Heart right ventricle (tissue), 16 donors: ENCODE results near the gene SNPH. TPM values are rescaled to one million over a fixed set of nuclear protein-coding genes. Genes with fewer than 3 reads are reported as not detected.

Source experiments
- ATAC-seq, 8 donors: fragments of 200-7000 bp; cut with Tn5 transposase; one replicate each; pipeline ENCODE4 v1.9.1; 2020; ENCODE audit warnings: mild to moderate bottlenecking in 8 of 8, moderate library complexity in 8 of 8, moderate number of reproducible peaks in 1 of 8
- DNase-seq, 2 donors: peaks; one replicate each; pipeline ENCODE4 v3.0.0-alpha.2; 2020
- H3K27ac ChIP-seq, 10 donors: fragments of 200-600 bp; sonication (generic) in 2 of 10; one replicate each; pipeline versions ENCODE4 v1.5.0 to v1.8.0; 2020 to 2022; ENCODE audit warnings: mild to moderate bottlenecking in 3 of 10
- H3K27me3 ChIP-seq, 7 donors: fragments of 200-600 bp; one replicate each; pipeline ENCODE4 v1.8.0; 2021 to 2022; ENCODE audit warnings: mild to moderate bottlenecking in 2 of 7
- H3K36me3 ChIP-seq, 9 donors: fragments of 200-600 bp; sonication (generic) in 1 of 9; one replicate each; pipeline versions ENCODE4 v1.5.0 to v1.8.0; 2020 to 2022; ENCODE audit warnings: mild to moderate bottlenecking in 2 of 9
- H3K4me1 ChIP-seq, 9 donors: fragments of 200-600 bp; sonication (generic) in 1 of 9; one replicate each; pipeline versions ENCODE4 v1.5.0 to v1.8.0; 2020 to 2022; ENCODE audit warnings: mild to moderate bottlenecking in 4 of 9
- H3K4me3 ChIP-seq, 10 donors: fragments of 200-600 bp; sonication (generic) in 2 of 10; one replicate each; pipeline versions ENCODE4 v1.5.0 to v1.8.0; 2020 to 2022; ENCODE audit warnings: mild to moderate bottlenecking in 7 of 10, moderate library complexity in 2 of 10
- H3K9me3 ChIP-seq, 11 donors: fragments of 200-600 bp in 10 of 11; sonication (generic) in 2 of 11; one replicate each; pipeline versions ENCODE4 v1.5.0 to v1.8.0; 2013 to 2022; ENCODE audit warnings: mild to moderate bottlenecking in 2 of 11, control low read depth in 1 of 11, moderate library complexity in 1 of 11
- CTCF ChIP-seq, 9 donors: fragments of 200-600 bp; sonication (generic) in 2 of 9; IDR thresholded peaks; one replicate each; pipeline versions ENCODE4 v1.5.0 to v1.8.0; 2021 to 2022; ENCODE audit warnings: antibody characterized with exemption in 9 of 9, mild to moderate bottlenecking in 5 of 9, moderate library complexity in 1 of 9
- WGBS, 2 donors: extraction: QIAGEN DNeasy Blood & Tissue Kit; methylation state at CpG; one replicate each; pipeline ENCODE4 v1.1.7; 2013; ENCODE audit warnings: inconsistent platforms in 1 of 2; 5-methylcytosine and 5-hydroxymethylcytosine counted together
- intact Hi-C, 10 donors: fragments of 100-400 bp; cut with DNase I; formaldehyde crosslinking; loops; one replicate each; pipeline versions ENCODE4 v1.11.1 to v1.14.2; 2022
- polyA plus RNA-seq, 2 donors: library from polyadenylated mRNA; stranded (reverse); fragments of 200-250 nt; gene quantifications; one replicate each; pipeline ENCODE4 v1.2.3, GENCODE V29; 2013
- total RNA-seq, 10 donors: library from RNA; stranded (reverse); fragmentation: NEBNext Ultra II Directional in 3 of 10; extraction: Animal tissue kit (Norgen Biotek cat#: 25700) in 3 of 10; gene quantifications; one replicate each; pipeline versions ENCODE4 v1.2.1 to v1.2.4, GENCODE V29; 2021 to 2023
- donor health status: Arrhythmogenic right ventricular cardiomyopathy.
- donor health status: ischemic (EF 13 %, LVEDD 7.1; RV severe dilation, severe dysfunction).
- donor health status: healthy with polysubstance abuse.
- donor health status: DM: no; HTN: yes; CAD: no.
- donor health status: DM: no; HTN: no; CAD: no.
- donor health status: ischemic (EF 25% LVEDD 6.9; RV normal size, moderate dysfunction).
- donor health status: ischemic (EF 25% LVEDD 5.7; RV mildly dilated, moderate dysfunction).
- donor health status: healthy.
- donor health status: DM: yes; HTN: yes; CAD: no.
- donor health status: Ischemic cardiomyopathy.
- donor health status: ischemic (EF 35%, LVEDD 5.7; RV mildly dilated, moderate dysfunction).
- donor health status: nonischemic (EF 11% LVEDD 7.7; RV severe dilation, severe dysfunction).
- donor health status: DM: yes; HTN: yes; CAD: no.
- donor health status: PGD.
- donor health status: ischemic (EF 29% LVEDD 5.4; RV normal size, mild dysfunction).
- donor health status: nonischemic (EF 23%, LVEDD 6.1; RV moderate dilation, normal function).

The SNPH gene
- total and polyA plus RNA-seq, 12 donors, result 1.5 to 14.3 (median 9.9) TPM

DNA sequence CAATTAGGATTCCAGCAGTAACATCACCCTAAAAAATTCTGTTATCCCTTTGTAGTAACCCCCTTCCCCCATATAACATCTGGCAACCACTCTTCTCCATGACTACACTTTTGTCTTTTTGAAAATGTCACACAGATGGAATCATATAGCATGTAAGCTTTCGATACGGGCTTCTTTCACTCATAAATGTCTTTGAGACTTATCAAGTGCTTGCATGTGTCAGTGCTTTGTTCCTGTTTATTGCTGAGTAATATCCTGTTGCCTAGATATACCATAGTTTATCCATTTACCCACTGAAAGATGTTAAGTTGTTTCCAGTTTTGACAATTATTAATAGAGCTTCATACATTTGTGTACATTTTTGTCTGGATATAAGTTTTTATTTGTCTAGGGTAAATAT, 10.4 kb upstream of the SNPH start:
- no peaks in the 10 kb centered on the region for H3K4me1 ChIP-seq
- H3K9me3 ChIP-seq, result peaks cover 0 to 6% (median 0%) of the 10 kb centered on the region in 11 donors
- H3K4me3 ChIP-seq, result no peak overlapping the region
- TF ChIP-seq CTCF (IDR thresholded peaks at IDR 0.05), result no peak
- no peaks in the 10 kb centered on the region for H3K36me3 ChIP-seq
- 70 to 83% methylated on average over 2 of the region's 2 CpGs for WGBS, 2 donors
- no peak overlapping the region for H3K27ac ChIP-seq
- DNase-seq (no peak), ATAC-seq (no peak)
- intact Hi-C loops, result no loop called here
- peaks cover 0 to 53% (median 15%) of the 10 kb centered on the region in 7 donors for H3K27me3 ChIP-seq

- intact Hi-C loops, result no loop called here
- no peaks in the 10 kb centered on the region for H3K36me3 ChIP-seq
- peaks cover 0 to 47% (median 7%) of the 10 kb centered on the region in 7 donors for H3K27me3 ChIP-seq
- WGBS, 2 donors, result 80 to 89% methylated on average over 1 of the region's 1 CpG
- peaks cover 0 to 12% (median 0%) of the 10 kb centered on the region in 11 donors for H3K9me3 ChIP-seq
- H3K4me1 ChIP-seq, result peaks cover 0 to 27% (median 18%) of the 10 kb centered on the region in 9 donors
- H3K27ac ChIP-seq, result no peak overlapping the region
- H3K4me3 ChIP-seq, result no peak overlapping the region
- ATAC-seq (no peak), DNase-seq (no peak)
- TF ChIP-seq CTCF (IDR thresholded peaks at IDR 0.05), result no peak
Observed at GRCh38 chr20:1263853-1264252, 2.2 kb upstream of the SNPH start.

- TF ChIP-seq CTCF (IDR thresholded peaks at IDR 0.05), result no peak
- ATAC-seq, result no peak
- WGBS, 2 donors, result 71 to 90% methylated on average over 2 of the region's 2 CpGs
Observed at GRCh38 chr20:1264727-1265126, 1.4 kb upstream of the SNPH start.

DNA sequence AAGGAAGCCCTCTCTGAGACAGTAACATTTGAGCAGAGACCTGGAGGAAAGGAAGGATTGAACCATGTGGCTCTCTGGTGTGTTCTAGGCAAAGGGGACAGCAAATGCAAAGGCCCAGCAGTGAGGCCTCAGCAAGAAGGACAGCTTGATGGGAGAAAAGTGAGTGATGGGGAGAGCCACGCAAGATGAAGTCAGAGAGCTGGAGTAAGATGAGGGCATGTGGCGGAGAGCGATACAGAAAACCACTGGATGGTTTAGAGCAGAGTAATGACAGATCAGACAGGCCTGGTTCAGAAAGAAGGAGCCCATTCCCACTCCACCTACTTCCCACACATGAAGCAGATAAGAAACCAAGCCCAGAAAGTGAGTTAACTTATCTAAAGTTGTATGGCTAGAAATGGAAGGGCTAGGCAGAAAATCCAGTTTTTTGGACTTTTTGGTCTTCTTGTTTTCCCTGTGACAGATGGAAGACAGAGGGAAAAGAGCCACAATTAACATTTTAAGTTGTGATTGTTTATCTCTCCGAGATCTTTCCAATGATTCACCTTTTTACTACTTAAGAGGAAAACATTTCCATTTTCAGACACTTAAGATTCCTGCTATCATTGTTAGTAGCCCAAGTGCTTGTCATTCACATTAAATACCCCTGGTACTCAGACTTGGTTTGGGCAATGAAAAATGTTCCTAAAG, 723 bp upstream of the SNPH start:
- H3K4me3 ChIP-seq, result peak overlapping the region in 8 of 10 donors; percentile 49 to 96 (median 88)
- H3K27ac ChIP-seq, result peak overlapping the region in 5 of 10 donors; percentile 56 to 78 (median 59)
- ATAC-seq, result no peak
- H3K4me1 ChIP-seq, result peaks cover 0 to 27% (median 18%) of the 10 kb centered on the region in 9 donors
- 94 to 98% methylated on average over 4 of the region's 4 CpGs for WGBS, 2 donors
- intact Hi-C loops, result no loop called here
- no peak for DNase-seq
- peaks cover 0 to 45% (median 7%) of the 10 kb centered on the region in 7 donors for H3K27me3 ChIP-seq
- TF ChIP-seq CTCF (IDR thresholded peaks at IDR 0.05), result no peak
- peaks cover 0 to 12% (median 0%) of the 10 kb centered on the region in 11 donors for H3K9me3 ChIP-seq
- H3K36me3 ChIP-seq, result no peaks in the 10 kb centered on the region

More at GRCh38 chr20:1264727-1265126, 1.4 kb upstream of the SNPH start:
- H3K4me1 ChIP-seq, result peaks cover 0 to 27% (median 18%) of the 10 kb centered on the region in 9 donors
- H3K27me3 ChIP-seq, result peaks cover 0 to 47% (median 7%) of the 10 kb centered on the region in 7 donors
- no peak overlapping the region for H3K27ac ChIP-seq
- H3K9me3 ChIP-seq, result peaks cover 0 to 12% (median 0%) of the 10 kb centered on the region in 11 donors
- no peak for DNase-seq
- intact Hi-C loops, result no loop called here
- H3K4me3 ChIP-seq, result no peak overlapping the region
- no peaks in the 10 kb centered on the region for H3K36me3 ChIP-seq
